Activated CD8-positive, alpha-beta T cell treated with anti-CD3 and anti-CD28 coated beads for 36 hours (primary cell): Measurements from ENCODE around the gene KLHL11. TPM values are rescaled to one million over a fixed set of nuclear protein-coding genes. Genes with fewer than 3 reads are reported as not detected.
"Not testable (repeated sequence)": the region's sequence is repeated elsewhere in the genome, so short reads cannot be mapped to it uniquely, and the experiment has no call there.

Experiments used
- ATAC-seq: fragments of 200-7000 bp; cut with Tn5 transposase; one replicate; pipeline ENCODE4 v1.10.0; 2021; ENCODE audit warnings: mild to moderate bottlenecking, moderate library complexity
- CTCF ChIA-PET: fragments of 350-600 bp; sonication (Branson Sonifier 250); formaldehyde crosslinking; loops from one replicate; lab custom pipeline; 2021; ENCODE audit warnings: antibody characterized with exemption; lab: Charles Lee
- POLR2A ChIA-PET: fragments of 350-600 bp; sonication (Branson Sonifier 250); formaldehyde crosslinking; loops from one replicate; lab custom pipeline; 2021; ENCODE audit warnings: antibody characterized with exemption; lab: Charles Lee
- DNase-seq: peaks from one replicate; pipeline ENCODE4 v3.0.0-alpha.2; 2020
- H3K27ac Mint-ChIP-seq: one replicate; pipeline ENCODE4 v1.8.0; 2021; ENCODE audit warnings: mild to moderate bottlenecking, mixed read lengths
- H3K27me3 Mint-ChIP-seq: one replicate; pipeline ENCODE4 v1.8.0; 2021; ENCODE audit warnings: mixed read lengths
- H3K36me3 Mint-ChIP-seq: one replicate; pipeline ENCODE4 v1.8.0; 2021; ENCODE audit warnings: low read depth, mixed read lengths
- H3K4me1 Mint-ChIP-seq: one replicate; pipeline ENCODE4 v1.8.0; 2021; ENCODE audit warnings: low read depth, mixed read lengths
- H3K4me3 Mint-ChIP-seq: one replicate; pipeline ENCODE4 v1.8.0; 2021; ENCODE audit warnings: mild to moderate bottlenecking, moderate library complexity, mixed read lengths
- H3K9me3 Mint-ChIP-seq: one replicate; pipeline ENCODE4 v1.8.0; 2021; ENCODE audit warnings: mixed read lengths
- CTCF ChIP-seq: fragments of 200-600 bp; IDR thresholded peaks from one replicate; pipeline ENCODE4 v1.8.0; 2022; ENCODE audit warnings: antibody characterized with exemption, mild to moderate bottlenecking
- intact Hi-C: fragments of 100-400 bp; cut with micrococcal nuclease; formaldehyde crosslinking; loops from one replicate; pipeline ENCODE4 v1.10.0; 2022
- total RNA-seq, 2 experiments: library from RNA; stranded (reverse); gene quantifications; one replicate each; pipeline ENCODE4 v1.2.3, GENCODE V29; 2021

The KLHL11 gene
- total RNA-seq, 2 experiments from 2014 or later = 19.2 to 19.6 TPM

GRCh38 chr17:41844971-41845370 lies 20.3 kb downstream of the KLHL11 start:
- no peak for ATAC-seq
- no peak for DNase-seq
- H3K36me3 Mint-ChIP-seq = no peaks in the 10 kb centered on the region
- intact Hi-C loops = no loop called here
- H3K4me1 Mint-ChIP-seq = peaks cover 5% of the 10 kb centered on the region
- no peaks in the 10 kb centered on the region for H3K9me3 Mint-ChIP-seq
- no peak for TF ChIP-seq CTCF
- POLR2A ChIA-PET = no interaction called here
- no peak overlapping the region for H3K4me3 Mint-ChIP-seq
- CTCF ChIA-PET = no interaction called here
- no peaks in the 10 kb centered on the region for H3K27me3 Mint-ChIP-seq
- no peak overlapping the region for H3K27ac Mint-ChIP-seq

- H3K4me3 Mint-ChIP-seq, H3K27ac Mint-ChIP-seq, H3K36me3 Mint-ChIP-seq, H3K4me1 Mint-ChIP-seq, H3K9me3 Mint-ChIP-seq, H3K27me3 Mint-ChIP-seq, DNase-seq, CTCF ChIA-PET, intact Hi-C loops, ATAC-seq: not testable (repeated sequence)
- POLR2A ChIA-PET = interaction anchor here (1.5 kb wide), 1 partner anchor 12 kb away, joined by 3 read pairs; no protein-coding TSS in a partner anchor
These were observed 24.4 kb downstream of the KLHL11 start for GRCh38 chr17:41840781-41841180.

GRCh38 chr17:41839448-41839847 lies 25.8 kb downstream of the KLHL11 start:
- intact Hi-C loops, DNase-seq, H3K36me3 Mint-ChIP-seq, ATAC-seq, H3K9me3 Mint-ChIP-seq, CTCF ChIA-PET, H3K4me3 Mint-ChIP-seq, H3K27me3 Mint-ChIP-seq, H3K27ac Mint-ChIP-seq: not testable (repeated sequence)
- peaks cover 13% of the 10 kb centered on the region for H3K4me1 Mint-ChIP-seq
- POLR2A ChIA-PET = interaction anchor here (1.1 to 1.8 kb wide), 2 partner anchors 22 to 177 kb away, joined by 3 to 4 read pairs; partner anchors contain the start of gene DNAJC7

- Mint-ChIP-seq H3K9me3 (no peaks in the 10 kb centered on the region), H3K36me3 (peaks cover 1% of the 10 kb centered on the region), H3K4me3 (peak within 1 kb of the TSS; percentile 83), H3K4me1 (peaks cover 13% of the 10 kb centered on the region), H3K27ac (no peak within 1 kb of the TSS), H3K27me3 (peaks cover 3% of the 10 kb centered on the region)
- ATAC-seq = no peak
- ChIA-PET CTCF (interaction anchor here (0.7 to 2.1 kb wide), 3 partner anchors 26 to 52 kb away, joined by 4 to 6 read pairs (median 5); partner anchors contain the start of genes JUP and P3H4), POLR2A (interaction anchor here (1.8 kb wide), 1 partner anchor 24 kb away, joined by 4 read pairs; no protein-coding TSS in a partner anchor)
- no peak for DNase-seq
- TF ChIP-seq CTCF = no peak
- intact Hi-C loops = no loop called here
These were observed 27.3 kb downstream of the KLHL11 start, which contains the start of gene KLHL10 for GRCh38 chr17:41837761-41838538. TSS of gene KLHL10 (plus strand) at chr17:41837825. CDS start at chr17:41837933, 108 bp downstream.

- Mint-ChIP-seq H3K9me3 (no peaks in the 10 kb centered on the region), H3K4me1 (peaks cover 13% of the 10 kb centered on the region), H3K27ac (peak overlapping the region; percentile 61), H3K27me3 (peaks cover 3% of the 10 kb centered on the region), H3K36me3 (peaks cover 10% of the 10 kb centered on the region), H3K4me3 (peak overlapping the region; percentile 83)
- TF ChIP-seq CTCF = no peak
- ChIA-PET POLR2A (interaction anchor here (1.2 to 2.1 kb wide), 2 partner anchors 13 to 24 kb away, joined by 3 to 5 read pairs; partner anchors contain the start of genes FKBP10 and P3H4), CTCF (interaction anchor here (0.5 to 2.8 kb wide), 5 partner anchors 15 to 104 kb away, joined by 3 to 10 read pairs (median 5); partner anchors contain the start of gene JUP)
- intact Hi-C loops = no loop called here
- no peak for DNase-seq
- ATAC-seq = no peak
These were observed 28.6 kb downstream of the KLHL11 start for GRCh38 chr17:41836550-41837196.
